ENCODE measurements around the gene ECE2.

The ECE2 gene

GRCh38 chr3:184277366-184277765, 1.5 kb downstream of the ECE2 start:
- DNase-seq, result no peak

- no peak for DNase-seq
Measured at GRCh38 chr3:184282941-184283340, 7.1 kb downstream of the ECE2 start.

GRCh38 chr3:184283681-184284080, 7.9 kb downstream of the ECE2 start:
- DNase-seq, result no peak

GRCh38 chr3:184284696-184285095, 8.9 kb downstream of the ECE2 start:
- peak; percentile 46 for DNase-seq

GRCh38 chr3:184289426-184289938, 13.7 kb downstream of the ECE2 start:
- peak; percentile 73 for DNase-seq

- no peak for DNase-seq
Measured at GRCh38 chr3:184290331-184290730, 14.5 kb downstream of the ECE2 start.

GRCh38 chr3:184291044-184291737, 15.4 kb downstream of the ECE2 start:
- DNase-seq, result no peak

- DNase-seq, result no peak
Measured at GRCh38 chr3:184291738-184292445, 16.1 kb downstream of the ECE2 start.

GRCh38 chr3:184295771-184296170, 19.9 kb downstream of the ECE2 start:
- no peak for DNase-seq

GRCh38 chr3:184296616-184297015, 20.8 kb downstream of the ECE2 start:
- DNase-seq, result no peak

GRCh38 chr3:184298759-184299487, 23.1 kb downstream of the ECE2 start, which contains the start of gene PSMD2:
PSMD2 (plus strand) TSS chr3:184299241; CDS start chr3:184299267, 26 bp downstream.
- DNase-seq, result peak; percentile 99

- DNase-seq, result peak; percentile 19
Measured at GRCh38 chr3:184299488-184300377, 23.9 kb downstream of the ECE2 start.

GRCh38 chr3:184300378-184300720, 24.5 kb downstream of the ECE2 start:
- DNase-seq, result no peak

- DNase-seq, result no peak
Measured at GRCh38 chr3:184305577-184305976, 29.8 kb downstream of the ECE2 start.

- DNase-seq, result no peak
Measured at GRCh38 chr3:184306341-184306972, 30.6 kb downstream of the ECE2 start.

- DNase-seq, result no peak
Measured at GRCh38 chr3:184307915-184308314, 32.1 kb downstream of the ECE2 start.

GRCh38 chr3:184308744-184309143, 32.9 kb downstream of the ECE2 start:
- DNase-seq, result no peak

GRCh38 chr3:184311633-184312032, 35.8 kb downstream of the ECE2 start:
- no peak for DNase-seq

GRCh38 chr3:184314363-184314699, 38.5 kb downstream of the ECE2 start, which contains the start of gene EIF4G1:
EIF4G1 (plus strand) TSS chr3:184314606; CDS start chr3:184315797, 1,191 bp downstream.
- peak; percentile 97 for DNase-seq

- peak; percentile 77 for DNase-seq
Measured at GRCh38 chr3:184314700-184315542, 39.1 kb downstream of the ECE2 start.

- DNase-seq, result no peak
Measured at GRCh38 chr3:184315543-184315867, 39.7 kb downstream of the ECE2 start.

Data from activated CD4-positive, alpha-beta T cell treated with anti-CD3 and anti-CD28 coated beads, Interleukin-10, Interleukin-2, amounts not matched to agents 100 ng/mL and 50 ng/mL, durations not matched to agents 16 hours and 8 hours (primary cell).